OCI-LY1 (cell line): Measurements from ENCODE around the gene BPHL.
"Not testable (repeated sequence)": the region's sequence is repeated elsewhere in the genome, so short reads cannot be mapped to it uniquely, and the experiment has no call there.

Source experiments
- H2AFZ ChIP-seq: fragments of 200-600 bp; sonication (generic), shearing (Covaris generic); 2 replicates; pipeline ENCODE4 v1.6.0; 2014; ENCODE audit warnings: antibody characterized with exemption, mild to moderate bottlenecking, low read length
- H3F3A ChIP-seq: fragments of 200-600 bp; sonication (generic), shearing (Covaris generic); 2 replicates; pipeline ENCODE4 v1.6.0; 2014; ENCODE audit warnings: mild to moderate bottlenecking, antibody characterized with exemption, low read length, moderate library complexity; ENCODE audit not compliant: insufficient read depth
- H3K27ac ChIP-seq: fragments of 200-600 bp; sonication (generic); 2 replicates; pipeline ENCODE4 v1.5.1; 2014; ENCODE audit warnings: low read length, mixed run types, mild to moderate bottlenecking, low read depth; ENCODE audit not compliant: poor library complexity, severe bottlenecking
- H3K27me3 ChIP-seq: fragments of 200-600 bp; sonication (generic); 2 replicates; pipeline ENCODE4 v1.6.0; 2014; ENCODE audit warnings: antibody characterized with exemption, mild to moderate bottlenecking, low read length, moderate library complexity; ENCODE audit not compliant: insufficient read depth
- H3K36me3 ChIP-seq: fragments of 200-600 bp; sonication (generic); 2 replicates; pipeline ENCODE4 v1.6.1; 2014; ENCODE audit warnings: mild to moderate bottlenecking, antibody characterized with exemption, low read length, moderate library complexity, mixed read lengths; ENCODE audit not compliant: insufficient read depth
- H3K4me1 ChIP-seq: fragments of 200-600 bp; sonication (generic); 2 replicates; pipeline ENCODE4 v1.5.1; 2014; ENCODE audit warnings: mild to moderate bottlenecking, low read length, moderate library complexity; ENCODE audit not compliant: insufficient read depth, severe bottlenecking
- H3K4me2 ChIP-seq: fragments of 200-600 bp; sonication (generic), shearing (Covaris generic); 2 replicates; pipeline ENCODE4 v1.6.1; 2014; ENCODE audit warnings: low read length
- H3K4me3 ChIP-seq: fragments of 200-600 bp; sonication (generic); 2 replicates; pipeline ENCODE4 v1.5.1; 2014; ENCODE audit warnings: low read length, low read depth, mild to moderate bottlenecking, mixed read lengths; ENCODE audit not compliant: poor library complexity, severe bottlenecking
- H3K79me2 ChIP-seq: fragments of 200-600 bp; shearing (Covaris generic); 2 replicates; pipeline ENCODE4 v1.6.1; 2016; ENCODE audit warnings: mixed run types, low read length, mixed read lengths; ENCODE audit not compliant: insufficient read depth
- H3K9ac ChIP-seq: fragments of 200-600 bp; sonication (generic), shearing (Covaris generic); 2 replicates; pipeline ENCODE4 v1.6.1; 2014; ENCODE audit warnings: mild to moderate bottlenecking, low read length, mixed read lengths
- H3K9me2 ChIP-seq: fragments of 200-600 bp; sonication (generic), shearing (Covaris generic); 2 replicates; pipeline ENCODE4 v1.6.1; 2014; ENCODE audit warnings: low read depth, mild to moderate bottlenecking, low read length, mixed read lengths
- H3K9me3 ChIP-seq: fragments of 200-600 bp; shearing (Covaris generic); 2 replicates; pipeline ENCODE4 v1.6.1; 2014; ENCODE audit warnings: low read length, mixed read lengths
- H4K20me1 ChIP-seq: fragments of 200-600 bp; sonication (generic), shearing (Covaris generic); 2 replicates; pipeline ENCODE4 v1.6.0; 2016; ENCODE audit warnings: mild to moderate bottlenecking, low read length; ENCODE audit not compliant: insufficient read depth
- EZH2 ChIP-seq: fragments of 200-600 bp; sonication (generic), shearing (Covaris generic); IDR thresholded peaks from 2 replicates; pipeline ENCODE4 v1.8.0; 2017; ENCODE audit warnings: borderline replicate concordance, mixed run types, mild to moderate bottlenecking, antibody characterized with exemption, low read length, moderate library complexity, mixed read lengths
- TF ChIP-seq, protein P1 (sequence below): fragments of 200-600 bp; sonication (generic), shearing (Covaris generic); IDR thresholded peaks from 2 replicates; pipeline ENCODE4 v1.5.1; 2017; ENCODE audit warnings: mild to moderate bottlenecking, antibody characterized with exemption, low read length, moderate library complexity, mixed read lengths

Gene BPHL

DNA sequence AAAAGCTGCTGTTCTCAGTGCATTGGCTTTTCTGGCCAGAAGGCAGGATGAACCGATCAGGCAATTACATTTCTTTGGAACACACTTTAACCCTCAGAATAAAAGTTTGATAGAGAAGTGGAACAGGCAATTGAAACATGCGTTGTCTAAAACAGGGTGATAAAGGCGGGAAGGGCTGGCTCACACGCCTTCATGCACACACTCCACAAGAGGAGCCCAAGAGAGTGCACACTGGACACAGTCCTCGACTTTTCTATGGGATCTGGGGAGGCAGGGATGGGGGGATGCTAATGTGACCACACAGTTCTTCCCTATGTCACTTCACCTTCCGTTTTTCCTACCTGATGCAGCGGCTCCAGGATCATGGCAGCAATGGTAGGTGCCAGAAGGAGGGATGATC, 69.8 kb downstream of the BPHL start:
- H3K9ac ChIP-seq, result no peak overlapping the region
- no peaks in the 10 kb centered on the region for H3K9me2 ChIP-seq
- H3K9me3 ChIP-seq, result no peaks in the 10 kb centered on the region
- TF ChIP-seq, protein P1, sequence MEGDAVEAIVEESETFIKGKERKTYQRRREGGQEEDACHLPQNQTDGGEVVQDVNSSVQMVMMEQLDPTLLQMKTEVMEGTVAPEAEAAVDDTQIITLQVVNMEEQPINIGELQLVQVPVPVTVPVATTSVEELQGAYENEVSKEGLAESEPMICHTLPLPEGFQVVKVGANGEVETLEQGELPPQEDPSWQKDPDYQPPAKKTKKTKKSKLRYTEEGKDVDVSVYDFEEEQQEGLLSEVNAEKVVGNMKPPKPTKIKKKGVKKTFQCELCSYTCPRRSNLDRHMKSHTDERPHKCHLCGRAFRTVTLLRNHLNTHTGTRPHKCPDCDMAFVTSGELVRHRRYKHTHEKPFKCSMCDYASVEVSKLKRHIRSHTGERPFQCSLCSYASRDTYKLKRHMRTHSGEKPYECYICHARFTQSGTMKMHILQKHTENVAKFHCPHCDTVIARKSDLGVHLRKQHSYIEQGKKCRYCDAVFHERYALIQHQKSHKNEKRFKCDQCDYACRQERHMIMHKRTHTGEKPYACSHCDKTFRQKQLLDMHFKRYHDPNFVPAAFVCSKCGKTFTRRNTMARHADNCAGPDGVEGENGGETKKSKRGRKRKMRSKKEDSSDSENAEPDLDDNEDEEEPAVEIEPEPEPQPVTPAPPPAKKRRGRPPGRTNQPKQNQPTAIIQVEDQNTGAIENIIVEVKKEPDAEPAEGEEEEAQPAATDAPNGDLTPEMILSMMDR, result no peak
- H4K20me1 ChIP-seq, result no peaks in the 10 kb centered on the region
- no peaks in the 10 kb centered on the region for H3K79me2 ChIP-seq
- no peaks in the 10 kb centered on the region for H3K36me3 ChIP-seq
- H3F3A ChIP-seq, result no peaks in the 10 kb centered on the region
- H3K4me1 ChIP-seq, result no peaks in the 10 kb centered on the region
- no peak overlapping the region for H2AFZ ChIP-seq
- H3K27me3 ChIP-seq, result peaks cover 6% of the 10 kb centered on the region; the same call in 1 of the 2 replicates
- no peak overlapping the region for H3K4me3 ChIP-seq
- no peak overlapping the region for H3K4me2 ChIP-seq
- H3K27ac ChIP-seq, result no peak overlapping the region

DNA sequence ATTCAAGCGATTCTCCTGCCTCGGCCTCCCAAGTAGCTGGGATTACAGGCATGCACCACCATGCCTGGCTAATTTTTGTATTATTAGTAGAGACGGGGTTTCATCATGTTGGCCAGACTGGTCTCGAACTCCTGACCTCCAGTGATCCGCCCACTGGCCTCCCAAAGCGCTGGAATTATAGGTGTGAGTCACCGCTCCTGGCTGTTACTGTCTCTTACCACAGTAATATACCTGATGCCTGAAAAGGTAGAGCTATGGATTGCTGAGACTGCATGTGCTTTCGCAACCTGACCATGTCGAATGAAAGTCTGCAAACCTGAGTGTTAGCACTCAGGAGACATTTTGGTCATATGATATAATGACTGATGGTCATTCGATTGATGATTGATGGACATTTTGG, 70.7 kb downstream of the BPHL start:
- H4K20me1 ChIP-seq, result not testable (repeated sequence)

DNA sequence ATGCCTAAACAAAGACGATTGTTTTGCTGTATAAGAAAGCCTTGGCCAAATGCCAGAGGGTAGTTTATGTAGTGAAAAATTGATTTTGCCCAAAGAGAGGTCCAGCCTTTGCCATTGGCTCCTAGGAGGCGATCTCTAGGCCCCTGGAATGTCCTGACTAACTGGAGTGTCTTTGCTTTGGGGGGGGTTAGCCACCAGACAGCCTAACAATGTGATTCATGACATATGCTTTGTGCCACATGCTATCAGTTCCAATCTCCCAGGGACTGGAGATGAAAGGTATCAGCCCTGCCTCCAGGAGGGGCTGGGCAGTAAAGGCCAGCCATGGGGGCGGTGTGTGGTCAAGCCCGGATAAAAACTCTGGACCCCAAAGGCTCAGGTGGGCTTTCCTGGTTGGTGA, 71.5 kb downstream of the BPHL start:
- TF ChIP-seq, protein P1, result no peak
- TF ChIP-seq EZH2, result no peak
- no peaks in the 10 kb centered on the region for H3K36me3 ChIP-seq

More for the DNA sequence above, 70.7 kb downstream of the BPHL start:
- not testable (repeated sequence) for H3K4me2 ChIP-seq, H3K4me3 ChIP-seq, H3K36me3 ChIP-seq, H3K4me1 ChIP-seq, H3K9me3 ChIP-seq, H3K9ac ChIP-seq, H3K27ac ChIP-seq, H3K9me2 ChIP-seq, H3K27me3 ChIP-seq, H3F3A ChIP-seq, H3K79me2 ChIP-seq, H2AFZ ChIP-seq

GRCh38 chr6:3190779-3191178, 72.3 kb downstream of the BPHL start:
- Histone ChIP-seq H4K20me1 (no peaks in the 10 kb centered on the region), H3K9me2 (no peaks in the 10 kb centered on the region), H3K27me3 (peaks cover 6% of the 10 kb centered on the region; the same call in 1 of the 2 replicates), H3K4me1 (peaks cover 7% of the 10 kb centered on the region), H3K36me3 (no peaks in the 10 kb centered on the region), H3K4me3 (no peak overlapping the region), H3K4me2 (no peak overlapping the region), H3K9me3 (no peaks in the 10 kb centered on the region), H2AFZ (no peak overlapping the region), H3K79me2 (no peaks in the 10 kb centered on the region), H3K9ac (no peak overlapping the region), H3K27ac (no peak overlapping the region), H3F3A (no peaks in the 10 kb centered on the region)
- no peak for TF ChIP-seq EZH2

More for the DNA sequence above, 71.5 kb downstream of the BPHL start:
- H3K27ac ChIP-seq, result no peak overlapping the region
- H2AFZ ChIP-seq, result no peak overlapping the region
- H3K4me1 ChIP-seq, result peaks cover 1% of the 10 kb centered on the region
- H3K4me2 ChIP-seq, result no peak overlapping the region
- no peak overlapping the region for H3K9ac ChIP-seq
- H3K9me2 ChIP-seq, result no peaks in the 10 kb centered on the region
- H3K79me2 ChIP-seq, result no peaks in the 10 kb centered on the region
- H3F3A ChIP-seq, result no peaks in the 10 kb centered on the region
- H3K4me3 ChIP-seq, result no peak overlapping the region
- H3K9me3 ChIP-seq, result no peaks in the 10 kb centered on the region
- H3K27me3 ChIP-seq, result peaks cover 6% of the 10 kb centered on the region; the same call in 1 of the 2 replicates
- H4K20me1 ChIP-seq, result no peaks in the 10 kb centered on the region
